Mesenchymal stem cell (in vitro differentiated cells and primary cell): Measurements from ENCODE around the gene DAB1.

Source experiments
- DNase-seq: peaks from one replicate; pipeline ENCODE4 v3.0.0-alpha.2; 2013
- H2AFZ ChIP-seq: one replicate; pipeline ENCODE4 v1.6.1; 2013; ENCODE audit warnings: low read depth, mild to moderate bottlenecking, control low read depth, inconsistent platforms, low read length, moderate library complexity
- H2AK5ac ChIP-seq: 2 replicates; pipeline ENCODE4 v1.6.1; 2013; ENCODE audit warnings: low read length, moderate library complexity, mild to moderate bottlenecking, inconsistent platforms; ENCODE audit not compliant: severe bottlenecking
- H2BK120ac ChIP-seq: one replicate; pipeline ENCODE4 v1.6.1; 2013; ENCODE audit warnings: low read depth, mild to moderate bottlenecking, inconsistent platforms, low read length, moderate library complexity
- H2BK12ac ChIP-seq, 2 experiments: one replicate each; pipeline ENCODE4 v1.6.1; 2013; ENCODE audit warnings: inconsistent platforms in 2 of 2, low read length in 2 of 2, mild to moderate bottlenecking in 2 of 2, moderate library complexity in 2 of 2, control low read depth in 1 of 2
- H2BK15ac ChIP-seq: one replicate; pipeline ENCODE4 v1.6.1; 2013; ENCODE audit warnings: mild to moderate bottlenecking, low read depth, inconsistent platforms; ENCODE audit not compliant: poor library complexity, severe bottlenecking
- H2BK5ac ChIP-seq: 2 replicates; pipeline ENCODE4 v1.6.1; 2013; ENCODE audit warnings: low read depth, mild to moderate bottlenecking, low read length, control low read depth, inconsistent platforms; ENCODE audit not compliant: poor library complexity, severe bottlenecking
- H3K14ac ChIP-seq, 2 experiments: one replicate each; pipeline ENCODE4 v1.6.1; 2013; ENCODE audit warnings: inconsistent platforms in 2 of 2, low read length in 2 of 2, control low read depth in 1 of 2, mild to moderate bottlenecking in 1 of 2, moderate library complexity in 1 of 2
- H3K18ac ChIP-seq, 2 experiments: one replicate each; pipeline ENCODE4 v1.6.1; 2013; ENCODE audit warnings: inconsistent platforms in 2 of 2, low read length in 2 of 2, control low read depth in 1 of 2, low read depth in 1 of 2, mild to moderate bottlenecking in 1 of 2
- H3K23ac ChIP-seq, 2 experiments: one replicate each; pipeline ENCODE4 v1.6.1; 2013; ENCODE audit warnings: inconsistent platforms in 2 of 2, low read length in 2 of 2, mild to moderate bottlenecking in 2 of 2, moderate library complexity in 2 of 2, control low read depth in 1 of 2
- H3K27ac ChIP-seq: 2 replicates; pipeline ENCODE4 v1.5.1; 2013; ENCODE audit warnings: mild to moderate bottlenecking, moderate library complexity, low read length, control low read depth, inconsistent platforms; ENCODE audit not compliant: poor library complexity, severe bottlenecking
- H3K27me3 ChIP-seq, 2 experiments: 2 replicates each; pipeline versions ENCODE4 v1.6.1 to v1.7.0; 2013; ENCODE audit warnings: low read length in 2 of 2, mild to moderate bottlenecking in 2 of 2, moderate library complexity in 2 of 2, control low read depth in 1 of 2, inconsistent platforms in 1 of 2; ENCODE audit not compliant: control insufficient read depth in 1 of 2, insufficient read depth in 1 of 2
- H3K36me3 ChIP-seq, 2 experiments: 2 replicates each; pipeline versions ENCODE4 v1.6.1 to v1.7.0; 2013; ENCODE audit warnings: low read length in 2 of 2, control low read depth in 1 of 2, inconsistent platforms in 1 of 2, low read depth in 1 of 2, mild to moderate bottlenecking in 1 of 2; ENCODE audit not compliant: insufficient read depth in 2 of 2, control insufficient read depth in 1 of 2
- H3K4ac ChIP-seq, 2 experiments: one replicate each; pipeline ENCODE4 v1.6.1; 2013; ENCODE audit warnings: inconsistent platforms in 2 of 2, low read length in 2 of 2, mild to moderate bottlenecking in 2 of 2, moderate library complexity in 2 of 2, control low read depth in 1 of 2, low read depth in 1 of 2
- H3K4me1 ChIP-seq: 2 replicates; pipeline ENCODE4 v1.6.1; 2013; ENCODE audit warnings: low read depth, low read length, control low read depth; ENCODE audit not compliant: control insufficient read depth, insufficient read depth
- H3K4me2 ChIP-seq: 2 replicates; pipeline ENCODE4 v1.6.1; 2013; ENCODE audit warnings: low read length, mild to moderate bottlenecking, inconsistent platforms; ENCODE audit not compliant: poor library complexity, severe bottlenecking
- H3K4me3 ChIP-seq, 2 experiments: 2 replicates each; pipeline versions ENCODE4 v1.5.1 to v1.7.0; 2013; ENCODE audit warnings: low read length in 2 of 2, mild to moderate bottlenecking in 2 of 2, control low read depth in 1 of 2, low read depth in 1 of 2; ENCODE audit not compliant: insufficient read depth in 1 of 2
- H3K79me1 ChIP-seq: replicated peaks from 2 replicates; pipeline ENCODE4 v1.6.1; 2013; ENCODE audit warnings: mild to moderate bottlenecking, control low read depth, low read length, inconsistent platforms; ENCODE audit not compliant: poor library complexity, severe bottlenecking
- H3K9ac ChIP-seq: 2 replicates; pipeline ENCODE4 v1.7.0; 2013; ENCODE audit warnings: mild to moderate bottlenecking, low read length, moderate library complexity
- H3K9me3 ChIP-seq: 2 replicates; pipeline ENCODE4 v1.7.0; 2013; ENCODE audit warnings: mild to moderate bottlenecking, low read length; ENCODE audit not compliant: control insufficient read depth
- H4K8ac ChIP-seq: one replicate; pipeline ENCODE4 v1.6.1; 2013; ENCODE audit warnings: inconsistent platforms, mild to moderate bottlenecking, low read length, moderate library complexity
- H4K91ac ChIP-seq: one replicate; pipeline ENCODE4 v1.6.1; 2013; ENCODE audit warnings: mild to moderate bottlenecking, low read length, inconsistent platforms
- WGBS: methylation state at CpG from one replicate; pipeline ENCODE4 v1.1.7; 2013; ENCODE audit warnings: mixed read lengths; 5-methylcytosine and 5-hydroxymethylcytosine counted together

Gene DAB1

GRCh38 chr1:57192222-57192621 lies 231.6 kb downstream of the DAB1 start:
- no peak overlapping the region for H2AK5ac ChIP-seq
- no peak overlapping the region for H3K4me3 ChIP-seq
- H3K27me3 ChIP-seq: no peaks in the 10 kb centered on the region
- H3K9ac ChIP-seq: no peak overlapping the region
- no peaks in the 10 kb centered on the region for H3K9me3 ChIP-seq
- H3K36me3 ChIP-seq: no peaks in the 10 kb centered on the region
- WGBS: no CpG with 5 or more reads among the region's 2 CpGs
- no peaks in the 10 kb centered on the region for H3K79me1 ChIP-seq
- H3K4me1 ChIP-seq: no peaks in the 10 kb centered on the region
- no peak overlapping the region for H3K23ac ChIP-seq
- DNase-seq: no peak
- no peak overlapping the region for H3K4ac ChIP-seq
- no peak overlapping the region for H4K91ac ChIP-seq
- H2BK120ac ChIP-seq: no peak overlapping the region
- H2BK15ac ChIP-seq: no peak overlapping the region
- H2AFZ ChIP-seq: no peak overlapping the region
- no peak overlapping the region for H2BK12ac ChIP-seq
- H3K27ac ChIP-seq: no peak overlapping the region
- no peak overlapping the region for H3K14ac ChIP-seq
- no peak overlapping the region for H3K4me2 ChIP-seq
- H4K8ac ChIP-seq: no peak overlapping the region
- H3K18ac ChIP-seq: no peak overlapping the region
- no peak overlapping the region for H2BK5ac ChIP-seq

- Histone ChIP-seq H2BK5ac (no peak overlapping the region), H2BK15ac (no peak overlapping the region), H3K4me1 (no peaks in the 10 kb centered on the region), H4K91ac (no peak overlapping the region), H3K27ac (no peak overlapping the region), H3K23ac (no peak overlapping the region), H3K9ac (no peak overlapping the region), H3K4ac (no peak overlapping the region), H3K9me3 (no peaks in the 10 kb centered on the region), H4K8ac (no peak overlapping the region), H2BK12ac (no peak overlapping the region), H2AFZ (no peak overlapping the region), H3K4me2 (no peak overlapping the region), H3K4me3 (no peak overlapping the region), H2AK5ac (no peak overlapping the region), H3K79me1 (no peaks in the 10 kb centered on the region), H2BK120ac (no peak overlapping the region), H3K14ac (no peak overlapping the region), H3K27me3 (no peaks in the 10 kb centered on the region), H3K36me3 (no peaks in the 10 kb centered on the region), H3K18ac (no peak overlapping the region)
- DNase-seq: no peak
- 88% methylated on average over 1 of the region's 2 CpGs for WGBS
Observed at GRCh38 chr1:57190898-57191297, 233.0 kb downstream of the DAB1 start.

GRCh38 chr1:57188168-57188567 lies 235.7 kb downstream of the DAB1 start:
- DNase-seq: no peak
- Histone ChIP-seq H2BK15ac (no peak overlapping the region), H2BK120ac (no peak overlapping the region), H3K4me2 (no peak overlapping the region), H4K8ac (no peak overlapping the region), H3K4me1 (no peaks in the 10 kb centered on the region), H3K27me3 (no peaks in the 10 kb centered on the region), H2AK5ac (no peak overlapping the region), H3K4ac (no peak overlapping the region), H2BK12ac (no peak overlapping the region), H4K91ac (no peak overlapping the region), H3K23ac (no peak overlapping the region), H3K9ac (peak overlapping the region; percentile 56), H3K9me3 (no peaks in the 10 kb centered on the region), H3K36me3 (no peaks in the 10 kb centered on the region), H3K18ac (no peak overlapping the region), H3K27ac (no peak overlapping the region), H3K4me3 (no peak overlapping the region), H3K79me1 (no peaks in the 10 kb centered on the region), H2BK5ac (no peak overlapping the region), H2AFZ (no peak overlapping the region), H3K14ac (no peak overlapping the region)
- WGBS: 80% methylated on average over 2 of the region's 2 CpGs

GRCh38 chr1:57186455-57186854 lies 237.4 kb downstream of the DAB1 start:
- Histone ChIP-seq H3K27me3 (no peaks in the 10 kb centered on the region), H2BK5ac (no peak overlapping the region), H3K4me2 (no peak overlapping the region), H3K36me3 (no peaks in the 10 kb centered on the region), H4K91ac (no peak overlapping the region), H3K79me1 (no peaks in the 10 kb centered on the region), H3K27ac (no peak overlapping the region), H2AFZ (no peak overlapping the region), H3K18ac (no peak overlapping the region), H3K14ac (no peak overlapping the region), H3K4me3 (no peak overlapping the region), H3K9me3 (no peaks in the 10 kb centered on the region), H2BK12ac (no peak overlapping the region), H3K4me1 (no peaks in the 10 kb centered on the region), H3K23ac (no peak overlapping the region), H4K8ac (no peak overlapping the region), H2BK120ac (no peak overlapping the region), H2BK15ac (no peak overlapping the region), H3K9ac (no peak overlapping the region), H3K4ac (no peak overlapping the region), H2AK5ac (no peak overlapping the region)
- no peak for DNase-seq
- WGBS: 73% methylated on average over 1 of the region's 3 CpGs
